A673 (cell line): Measurements from ENCODE around the gene CDT1.

Experiments used
- CTCF ChIP-seq: fragments of 300-800, 200-600 bp; sonication (generic); conservative IDR thresholded peaks from 2 replicates; pipeline ENCODE4 v1.5.1; 2017; ENCODE audit warnings: low read depth, mild to moderate bottlenecking, antibody characterized with exemption, low read length, moderate library complexity, mixed read lengths
- EZH2 ChIP-seq: fragments of 200-600 bp; sonication (generic); IDR thresholded peaks from 2 replicates; pipeline ENCODE4 v1.6.1; 2017; ENCODE audit warnings: borderline replicate concordance, low read depth, mild to moderate bottlenecking, mixed read lengths, antibody characterized with exemption, low read length; ENCODE audit not compliant: poor library complexity, severe bottlenecking

DNA sequence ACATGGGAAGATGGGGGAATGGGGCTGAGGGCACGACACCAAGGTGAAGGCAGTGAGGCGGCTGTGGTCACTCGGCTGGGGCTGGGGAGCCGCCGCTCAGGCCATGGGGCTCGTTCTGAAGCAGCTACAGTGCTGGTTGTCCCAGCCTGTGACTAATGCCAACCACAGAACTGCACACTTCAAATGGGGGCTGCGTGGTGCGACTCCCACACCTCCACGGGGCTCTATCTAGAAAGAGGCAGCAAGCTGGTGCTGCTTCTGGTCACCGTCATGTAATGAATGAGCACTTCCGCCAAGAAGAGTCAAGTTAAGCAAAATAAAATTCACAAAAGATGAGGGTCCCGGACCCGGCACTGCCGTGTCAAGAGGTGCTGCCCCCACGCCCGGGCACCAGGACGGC is 33.2 kb downstream of the CDT1 start:
- TF ChIP-seq EZH2 (no peak), CTCF (no peak)
